GM19099 (cell line): ENCODE data around the gene ADAT3.

Experiments used
- POLR2A ChIP-seq: IDR thresholded peaks from 3 replicates; pipeline ENCODE4 v1.6.1; 2011; ENCODE audit warnings: low read depth; ENCODE audit not compliant: insufficient read length; ENCODE audit errors: extremely low read depth

ADAT3 gene

DNA sequence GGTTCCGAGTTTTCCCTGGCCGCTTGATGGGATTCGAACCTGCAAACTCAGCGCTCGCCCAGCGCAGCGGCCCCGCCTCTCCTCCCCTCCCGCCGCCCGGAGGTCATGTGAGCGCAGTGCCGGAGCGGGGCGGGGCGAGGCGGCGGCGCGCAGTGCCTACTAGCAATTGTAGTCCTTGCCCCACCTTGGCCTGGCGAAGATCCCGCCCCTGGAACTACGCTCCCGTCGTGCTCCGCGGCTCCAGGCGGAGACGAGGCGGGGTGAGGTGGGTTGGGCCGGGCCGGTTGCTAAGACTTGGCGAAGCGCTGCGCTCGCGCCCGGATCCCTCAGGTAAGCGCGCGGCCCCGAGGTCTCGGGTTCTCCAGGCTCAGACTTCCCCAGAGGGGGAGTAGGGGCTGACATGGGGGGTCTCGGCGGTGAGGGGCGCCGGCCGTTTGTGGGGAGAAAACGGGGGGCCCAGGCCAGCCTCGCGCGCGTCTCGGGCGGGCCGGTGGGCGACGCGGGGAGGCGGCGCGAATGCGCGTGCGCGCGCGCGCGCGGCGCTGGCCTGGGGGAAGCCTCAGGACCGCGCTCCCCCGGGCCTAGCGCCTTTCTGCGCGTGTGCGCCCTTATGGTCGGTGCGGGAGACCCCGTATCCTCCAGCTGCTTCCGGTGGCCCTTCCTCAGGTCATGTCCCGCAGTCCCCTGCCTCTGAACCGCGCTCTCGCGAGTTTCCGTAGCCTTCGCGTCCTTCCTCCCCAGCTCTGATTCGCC is at the start of gene ADAT3, which contains the start of gene SCAMP4:
Gene ADAT3 (plus strand): TSS at position 290 of the 753 bp plus-strand sequence. CDS start 6,649 bp downstream, outside the sequence.
Gene SCAMP4 (plus strand): TSS at position 290 of the 753 bp plus-strand sequence. CDS start 9,621 bp downstream, outside the sequence.
- peak; percentile 71 for TF ChIP-seq POLR2A

- no peak for TF ChIP-seq POLR2A
Measured at GRCh38 chr19:1855828-1856255, 49.4 kb upstream of the ADAT3 start.

- TF ChIP-seq POLR2A = no peak
Measured at GRCh38 chr19:1856345-1856697, 48.9 kb upstream of the ADAT3 start.

GRCh38 chr19:1856698-1857603 is 48.2 kb upstream of the ADAT3 start:
- TF ChIP-seq POLR2A = no peak

- no peak for TF ChIP-seq POLR2A
Measured at GRCh38 chr19:1857648-1858326, 47.4 kb upstream of the ADAT3 start.

- no peak for TF ChIP-seq POLR2A
Measured at GRCh38 chr19:1858412-1859081, 46.7 kb upstream of the ADAT3 start.

DNA sequence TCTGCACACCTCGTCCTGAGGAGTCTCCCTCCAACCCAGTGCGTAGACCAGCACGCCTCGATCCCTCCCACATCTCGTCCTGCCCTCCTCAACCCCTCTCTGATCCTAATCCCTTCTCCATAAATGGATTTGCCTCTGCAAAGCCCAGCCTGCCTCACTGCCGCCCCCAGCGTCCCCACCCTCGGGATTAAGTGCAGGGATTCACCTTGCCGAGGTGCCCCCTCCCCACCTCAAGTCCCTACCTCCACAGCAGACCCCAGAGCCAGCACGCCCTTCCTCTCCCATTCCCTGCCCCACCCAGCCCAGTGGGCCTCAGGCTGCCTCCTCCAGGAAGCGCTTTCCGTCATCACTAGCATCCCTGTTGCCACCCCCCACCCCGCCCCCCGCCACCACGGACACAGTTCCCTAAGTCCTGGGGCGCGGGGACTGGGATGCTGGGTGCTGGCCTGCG is 45.8 kb upstream of the ADAT3 start:
- TF ChIP-seq POLR2A = no peak

DNA sequence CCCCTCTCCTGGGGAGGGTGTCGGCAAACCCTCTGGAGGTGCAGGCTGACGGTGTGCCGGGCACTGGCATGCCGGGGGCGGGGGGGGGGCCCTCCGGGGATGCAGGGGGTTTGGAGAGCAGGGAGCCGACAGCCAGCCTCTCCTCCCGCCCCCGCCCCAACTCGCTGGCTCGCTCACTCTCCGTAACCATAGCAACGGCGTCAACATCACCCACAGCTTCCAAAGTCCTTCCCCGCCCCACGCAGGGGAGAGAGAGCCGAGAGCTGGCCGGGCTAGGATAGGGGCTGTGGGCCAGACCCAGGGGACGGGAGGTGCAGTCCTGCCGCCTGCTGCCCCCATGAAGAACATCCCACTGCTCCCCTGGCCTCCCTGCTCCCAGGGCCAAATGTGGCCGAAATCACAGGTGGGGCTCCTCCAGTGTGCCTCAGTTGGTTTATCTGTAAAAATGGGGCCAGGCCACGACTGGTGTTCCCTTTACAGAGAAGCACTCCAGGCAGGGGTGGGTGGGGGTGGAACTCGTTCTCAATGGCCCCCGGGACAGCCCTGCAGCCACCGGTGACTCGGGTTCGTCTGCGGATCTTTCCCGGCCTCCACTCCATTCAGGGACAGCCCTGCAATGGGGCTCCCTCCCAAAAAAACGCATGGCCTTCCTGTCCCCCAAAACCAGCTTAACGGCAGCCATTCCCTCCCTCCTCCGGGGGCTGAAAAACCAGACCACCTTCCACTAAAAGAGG is 45.0 kb upstream of the ADAT3 start:
- no peak for TF ChIP-seq POLR2A

GRCh38 chr19:1860821-1861598 is 44.2 kb upstream of the ADAT3 start:
- no peak for TF ChIP-seq POLR2A

GRCh38 chr19:1861599-1862031 is 43.6 kb upstream of the ADAT3 start:
- no peak for TF ChIP-seq POLR2A

DNA sequence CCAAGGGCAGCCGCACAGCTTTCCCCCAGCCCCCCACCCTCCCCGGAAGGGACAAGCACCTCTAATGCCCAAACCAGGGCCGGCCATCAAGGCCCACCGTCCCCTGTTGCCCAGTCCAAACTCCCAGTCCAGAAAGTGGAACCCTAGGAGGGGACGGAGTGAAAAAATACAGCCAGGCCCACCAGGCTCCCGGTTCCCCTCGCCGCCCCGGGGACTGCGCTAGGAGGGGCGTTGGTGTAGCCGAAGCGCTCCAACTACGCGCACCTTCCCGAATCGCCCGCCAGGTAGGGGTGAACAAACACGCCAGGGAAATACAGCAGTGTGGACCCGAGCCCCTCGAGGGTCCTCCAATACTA is 43.2 kb upstream of the ADAT3 start:
- TF ChIP-seq POLR2A = no peak

- TF ChIP-seq POLR2A = no peak
Measured at GRCh38 chr19:1862424-1863327, 42.5 kb upstream of the ADAT3 start.
